NCI-H1105 treated with DMSO at 0.1 percent for 48 hours (cell line): ENCODE data around the gene NOB1.
"Not testable (repeated sequence)": the region's sequence is repeated elsewhere in the genome, so short reads cannot be mapped to it uniquely, and the experiment has no call there.

Experiments used
- DNase-seq: peaks from one replicate; lab custom pipeline; 2025; lab: John Stamatoyannopoulos, UW

The NOB1 gene

DNA sequence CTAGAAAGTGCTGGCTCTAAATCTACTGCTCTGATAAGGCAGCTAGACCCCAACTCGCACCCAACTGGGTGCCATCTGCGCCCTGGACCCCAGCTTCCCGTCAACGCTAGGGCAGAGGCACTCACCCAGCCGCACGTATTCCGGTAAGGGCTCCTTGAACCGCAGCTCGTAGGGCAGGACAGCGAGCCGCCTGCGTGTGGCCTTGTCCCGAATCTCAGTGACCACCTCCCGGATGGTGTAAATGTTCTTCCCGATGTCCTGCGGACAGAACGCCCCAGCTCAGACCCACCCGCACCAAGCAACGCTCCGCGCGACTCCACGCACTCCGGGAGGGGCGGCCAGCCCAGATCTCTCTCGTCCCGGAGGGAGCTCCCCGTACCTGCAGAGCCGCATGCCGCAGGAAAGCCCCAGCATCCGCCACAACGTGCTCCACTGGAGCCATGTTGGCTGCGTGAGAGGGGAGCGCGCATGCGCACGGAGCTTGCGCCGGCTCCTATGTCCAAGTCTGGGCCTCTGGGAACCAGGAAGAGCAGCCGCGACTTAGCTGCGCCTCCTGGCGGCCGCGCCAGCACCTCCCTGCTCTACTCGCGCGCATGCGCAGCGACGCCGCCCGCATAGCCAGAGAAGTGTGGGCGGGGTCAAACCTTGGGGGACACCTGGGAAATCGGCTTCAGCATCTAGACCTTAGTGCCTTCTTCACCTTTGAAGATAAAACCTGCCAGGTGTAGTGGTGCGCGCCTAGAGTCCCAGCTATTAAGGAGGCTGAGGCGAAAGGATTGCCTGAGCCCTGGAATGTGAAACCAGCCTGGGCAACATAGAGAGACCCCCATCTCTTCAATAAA lies at the start of gene NOB1:
NOB1 (minus strand) TSS at position 458 of the 842 bp plus-strand sequence; CDS start at position 442, 16 bp downstream.
- DNase-seq = peak; percentile 85

DNA sequence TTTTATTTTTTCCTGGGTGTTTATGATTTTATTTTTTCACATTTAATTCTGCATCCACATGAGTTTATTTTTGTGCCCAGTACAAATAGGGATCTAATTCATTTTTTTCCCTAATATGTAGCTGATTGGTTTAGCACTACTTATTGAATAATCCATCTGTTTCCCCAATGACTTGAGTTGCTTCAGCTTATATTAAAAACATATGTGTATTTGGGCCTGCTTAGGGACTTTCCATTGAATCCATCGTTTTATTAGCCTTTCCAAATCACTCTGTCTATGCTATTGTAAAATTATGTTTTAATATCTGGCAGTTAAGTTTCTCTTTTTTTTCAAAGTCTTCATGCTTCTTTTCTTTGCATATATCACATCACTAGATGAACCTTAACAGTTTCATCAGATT lies 49.6 kb upstream of the NOB1 start:
- no peak for DNase-seq

DNA sequence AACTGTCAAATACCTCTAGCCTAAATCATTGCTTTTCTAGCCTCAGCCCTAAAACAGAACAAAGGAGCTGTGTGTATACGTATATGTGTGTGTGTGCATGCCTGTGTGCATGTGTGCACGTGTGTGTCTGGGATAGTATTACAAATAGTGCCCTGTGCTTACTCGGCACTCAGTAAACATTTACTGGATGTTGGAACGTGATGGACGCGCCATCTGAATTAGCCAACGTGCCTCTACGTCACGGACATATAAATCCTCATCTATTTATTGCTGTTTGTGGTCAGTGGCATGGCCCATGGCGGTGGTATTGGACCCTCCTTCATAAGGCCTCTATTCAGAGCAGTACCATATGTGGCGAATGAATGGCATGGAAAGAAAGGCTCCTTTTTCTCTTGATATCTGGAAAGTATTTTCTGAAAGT lies 44.9 kb upstream of the NOB1 start:
- DNase-seq = no peak

GRCh38 chr16:69798466-69798865 lies 43.7 kb upstream of the NOB1 start:
- no peak for DNase-seq

GRCh38 chr16:69796285-69797118 lies 41.8 kb upstream of the NOB1 start:
- peak; percentile 10 for DNase-seq

- no peak for DNase-seq
These were observed 39.8 kb upstream of the NOB1 start for GRCh38 chr16:69794486-69794885.

GRCh38 chr16:69793526-69793925 lies 38.8 kb upstream of the NOB1 start:
- no peak for DNase-seq

DNA sequence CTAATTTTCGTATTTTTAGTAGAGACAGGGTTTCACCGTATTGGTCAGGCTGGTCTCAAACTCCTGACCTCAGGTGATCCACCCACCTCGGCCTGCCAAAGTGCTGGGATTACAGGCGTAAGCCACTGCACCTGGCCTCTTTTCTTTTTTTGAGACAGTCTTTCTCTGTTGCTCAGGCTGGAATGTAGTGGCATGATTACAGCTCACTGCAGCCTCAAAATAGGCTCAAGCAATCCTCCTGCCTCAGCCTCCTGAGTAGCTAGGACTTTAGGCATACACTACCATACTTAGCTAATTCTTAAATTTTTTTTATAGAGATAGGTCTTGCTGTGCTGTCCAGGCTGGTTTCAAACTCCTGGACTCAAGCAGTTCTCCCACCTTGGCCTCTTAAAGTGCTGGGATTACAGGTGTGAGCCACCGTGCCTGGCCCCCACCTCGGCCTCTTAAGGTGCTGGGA lies 36.7 kb upstream of the NOB1 start:
- DNase-seq = not testable (repeated sequence)

DNA sequence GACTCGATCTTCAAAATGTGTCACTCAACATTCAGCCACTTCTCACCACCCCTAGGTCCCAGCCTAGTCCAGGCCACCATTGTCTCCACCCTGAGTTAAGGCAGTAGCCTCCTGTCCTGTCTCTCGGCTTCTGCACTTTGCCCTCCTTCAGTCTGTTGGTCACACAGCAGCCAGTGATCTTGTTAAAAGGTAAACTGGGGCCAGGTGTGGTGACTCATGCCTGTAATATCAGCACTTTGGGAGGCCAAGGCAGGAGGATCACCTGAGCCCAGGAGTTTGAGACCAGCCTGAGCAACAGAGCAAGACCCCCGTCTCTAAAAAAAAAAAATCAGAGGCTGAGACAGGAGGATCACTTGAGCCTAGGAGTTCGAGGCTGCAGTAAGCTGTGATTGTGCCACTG lies 33.2 kb upstream of the NOB1 start:
- DNase-seq = no peak

GRCh38 chr16:69784586-69784985 lies 29.9 kb upstream of the NOB1 start:
- DNase-seq = peak; percentile 40

GRCh38 chr16:69781118-69781517 lies 26.4 kb upstream of the NOB1 start:
- DNase-seq = no peak

DNA sequence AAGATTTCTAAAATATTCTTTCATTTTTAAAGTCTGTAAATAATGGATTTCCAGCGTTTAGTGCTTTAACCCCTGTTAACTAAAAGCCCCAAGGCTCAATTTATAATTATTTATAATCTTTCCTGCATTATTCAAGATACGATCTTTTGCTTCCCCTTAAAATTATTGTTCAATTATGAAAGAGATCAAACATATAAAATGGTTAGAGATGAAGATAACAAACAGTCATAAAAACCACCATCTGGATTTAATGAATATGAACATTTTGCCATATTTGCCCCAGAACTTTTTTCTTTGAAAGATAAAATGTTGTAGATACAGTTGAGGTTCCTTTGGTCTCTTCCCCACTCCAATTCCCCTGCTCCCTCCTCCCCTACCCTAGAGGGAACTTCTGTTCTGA lies 25.0 kb upstream of the NOB1 start:
- no peak for DNase-seq

DNA sequence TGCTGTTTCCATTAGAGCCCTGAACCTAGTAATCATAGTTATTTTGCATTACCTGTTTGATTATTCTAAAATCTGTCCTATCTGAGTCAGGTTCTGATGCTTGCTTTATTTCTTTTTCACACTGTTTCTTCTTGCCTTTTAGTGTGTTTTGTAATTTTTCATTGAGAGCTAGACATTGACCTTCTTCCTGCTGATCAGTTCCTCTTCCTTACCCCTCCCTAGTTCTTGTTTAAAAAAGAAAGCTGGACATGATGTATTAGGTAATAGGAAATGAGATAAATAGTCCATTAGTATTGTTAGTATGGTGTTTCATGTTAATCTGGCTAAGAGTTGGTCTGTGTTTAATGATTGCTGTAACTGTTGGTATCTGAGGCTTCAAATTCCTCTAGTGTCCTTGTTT lies 20.8 kb upstream of the NOB1 start:
- no peak for DNase-seq

DNA sequence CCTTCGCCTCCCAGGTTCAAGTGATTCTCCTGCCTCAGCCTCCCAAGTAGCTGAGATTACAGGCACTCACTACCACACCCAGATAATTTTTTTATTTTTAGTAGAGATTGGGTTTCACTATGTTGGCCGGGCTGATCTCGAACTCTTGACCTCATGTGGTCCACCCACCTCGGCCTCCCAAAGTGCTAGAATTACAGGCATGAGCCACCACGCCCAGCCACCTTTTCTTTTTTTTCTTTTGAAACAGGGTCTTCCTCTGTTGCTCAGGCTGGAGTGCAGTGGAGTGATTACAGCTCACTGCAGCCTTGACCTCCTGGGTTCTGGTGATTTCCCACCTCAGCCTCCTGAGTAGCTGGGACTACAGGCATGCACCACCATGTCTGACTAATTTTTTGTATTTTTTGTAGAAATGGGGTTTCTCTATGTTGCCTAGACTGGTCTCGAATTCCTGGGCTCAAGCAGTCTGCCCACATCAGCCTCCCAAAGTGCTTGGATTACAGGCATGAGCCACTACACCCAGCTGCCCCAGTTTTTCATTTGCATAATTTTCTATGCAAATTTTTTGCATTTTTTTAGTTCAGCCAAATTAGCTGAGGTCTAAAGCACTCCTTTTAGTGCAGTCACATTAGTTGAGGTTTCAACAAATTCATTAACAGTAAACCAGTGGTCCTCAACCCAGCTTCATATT lies 18.7 kb upstream of the NOB1 start:
- no peak for DNase-seq

DNA sequence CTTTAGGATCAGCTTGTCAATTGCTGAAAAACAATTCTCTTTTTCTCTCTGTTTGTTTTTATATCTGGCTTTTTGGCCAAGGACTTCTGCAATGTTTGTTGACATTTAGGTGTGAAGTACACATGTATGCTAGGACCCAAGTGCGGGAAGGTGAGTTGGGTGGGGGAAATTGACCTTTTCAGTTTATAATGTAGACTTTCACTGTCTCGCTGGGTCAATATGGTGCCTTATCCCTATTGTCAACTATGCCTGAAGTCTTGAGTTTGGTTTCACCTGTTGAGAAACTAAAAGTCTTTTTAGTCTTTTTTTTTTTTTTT lies 16.9 kb upstream of the NOB1 start:
- DNase-seq = no peak

DNA sequence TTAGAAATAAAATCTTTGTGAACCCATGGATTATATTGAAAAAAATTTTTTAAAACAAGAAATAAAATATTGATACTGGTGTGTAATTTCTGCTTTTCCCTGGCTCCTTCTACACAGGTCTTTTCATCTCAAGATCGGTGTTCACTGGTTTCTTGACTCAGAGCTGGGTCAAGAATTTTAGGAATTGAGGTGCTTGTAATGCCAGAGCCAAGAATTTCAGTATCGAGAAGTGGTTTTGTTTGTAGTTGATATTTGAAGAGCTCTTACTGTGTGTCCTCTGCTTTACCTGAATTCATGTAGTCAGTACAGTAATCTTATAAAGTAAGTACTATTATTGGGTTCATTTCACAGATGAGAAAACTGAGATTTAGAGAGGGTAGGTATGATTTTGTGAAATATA lies 14.7 kb upstream of the NOB1 start:
- no peak for DNase-seq

DNA sequence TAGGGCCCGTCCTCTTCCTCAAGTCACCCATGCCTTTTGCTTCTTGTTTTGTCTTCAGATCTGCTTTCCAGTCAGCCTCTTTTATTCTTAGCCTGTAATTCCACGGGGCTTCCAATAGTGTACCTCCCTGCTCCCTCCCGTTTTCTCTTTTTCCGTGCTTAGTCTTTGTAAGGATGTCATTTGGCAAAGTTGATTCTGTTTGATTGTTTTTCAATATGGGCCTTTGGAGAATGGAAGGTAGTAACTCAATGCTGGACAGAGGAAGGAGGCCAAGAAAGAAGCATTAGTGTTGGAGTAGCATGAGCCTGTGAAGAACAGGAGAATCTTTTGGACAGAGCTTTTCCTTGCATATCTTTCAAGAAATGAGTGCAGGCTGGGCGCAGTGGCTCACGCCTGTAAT lies 13.9 kb upstream of the NOB1 start:
- no peak for DNase-seq

DNA sequence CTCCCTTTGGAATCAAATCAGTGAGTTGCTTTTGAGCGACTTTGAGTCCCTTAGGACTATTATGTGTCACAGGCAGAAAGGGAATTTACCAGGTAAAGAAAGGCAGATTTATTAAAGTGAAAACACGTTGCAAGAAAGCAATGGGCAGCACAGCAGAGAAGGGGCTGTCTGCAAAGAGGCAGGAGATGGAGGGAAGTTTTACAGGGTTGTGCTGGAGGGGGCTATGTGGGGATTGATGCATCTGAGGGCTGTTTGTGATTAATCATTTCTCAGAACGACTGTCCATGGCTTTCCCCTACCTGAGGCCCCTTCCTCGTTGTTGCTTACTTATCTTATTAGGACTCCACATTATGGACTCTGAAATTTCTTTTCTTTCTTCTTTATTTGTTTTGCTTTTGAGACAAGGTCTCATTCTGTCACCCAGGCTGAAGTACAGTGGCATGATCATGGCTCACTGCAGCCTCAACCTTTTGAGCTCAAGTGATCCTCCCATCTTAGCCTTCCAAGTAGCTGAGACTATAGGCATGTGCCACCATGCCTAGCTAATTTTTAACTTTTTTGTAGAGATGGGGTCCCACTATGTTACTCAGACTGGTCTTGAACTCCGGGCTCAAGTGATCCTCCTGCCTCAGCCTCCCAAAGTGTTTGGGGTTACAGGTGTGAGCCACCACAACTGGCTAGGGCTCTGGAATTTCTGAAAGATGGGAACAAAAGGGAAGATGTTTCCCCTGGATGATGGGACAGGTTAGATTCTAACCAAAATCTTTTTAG lies 12.9 kb upstream of the NOB1 start:
- DNase-seq = no peak

GRCh38 chr16:69763599-69763942 lies 8.8 kb upstream of the NOB1 start:
- DNase-seq = no peak

DNA sequence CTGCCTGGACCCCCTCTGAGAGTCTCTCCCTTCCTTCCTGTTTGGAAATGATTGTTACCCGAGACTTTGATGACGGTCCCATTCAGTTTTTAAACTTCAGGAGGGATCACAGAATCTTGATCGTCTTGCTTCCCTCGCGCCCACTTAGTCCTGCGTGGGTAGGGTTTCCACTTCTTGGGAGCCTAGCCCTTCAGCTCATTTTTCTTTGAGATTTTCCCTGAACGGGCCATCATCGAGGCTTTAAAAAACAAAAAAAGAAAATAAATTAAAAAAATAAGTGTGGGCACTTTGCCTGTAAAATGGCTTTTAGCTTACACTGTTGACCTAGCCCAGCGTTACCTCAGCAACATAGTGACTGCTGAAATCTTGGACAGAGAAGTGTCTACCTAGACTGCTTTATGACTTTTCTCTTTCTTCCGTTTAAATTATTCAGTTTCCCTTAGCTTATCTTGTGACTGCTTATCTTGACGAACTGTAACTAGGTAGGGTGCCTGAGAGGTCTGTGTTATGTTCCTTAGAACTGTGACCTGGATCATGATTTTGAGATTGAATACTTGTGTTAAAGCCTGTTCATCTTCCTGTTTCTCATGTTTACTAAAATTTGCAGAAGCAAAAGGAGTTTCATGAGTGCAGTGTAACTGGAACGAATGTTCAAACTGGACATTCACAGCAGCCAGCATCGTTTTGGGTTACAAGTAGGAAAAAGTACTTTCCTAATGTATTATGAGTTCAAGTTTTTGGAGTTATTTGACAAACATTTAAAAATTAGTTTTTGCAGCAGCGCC lies 8.3 kb upstream of the NOB1 start:
- DNase-seq = no peak
